ENCODE data around the gene THOC6. TPM values are rescaled to one million over a fixed set of nuclear protein-coding genes. Genes with fewer than 3 reads are reported as not detected.

THOC6 gene
- total RNA-seq, 1 donor, result 8.9 TPM

- no peak overlapping the region for H3K4me3 ChIP-seq (ENCODE audit: low read length)
- H3K4me1 ChIP-seq (ENCODE audit: insufficient read depth, low read length), result peaks cover 43% of the 10 kb centered on the region
- H3K27me3 ChIP-seq (ENCODE audit: insufficient read depth, low read length), result peaks cover 49% of the 10 kb centered on the region
- H3K9me3 ChIP-seq (ENCODE audit: low read depth, low read length), result no peaks in the 10 kb centered on the region
Measured at GRCh38 chr16:3028716-3029319, 5.0 kb downstream of the THOC6 start.

GRCh38 chr16:3029491-3030221 is 5.8 kb downstream of the THOC6 start:
- Histone ChIP-seq H3K4me3 (ENCODE audit: low read length) (no peak overlapping the region), H3K27me3 (ENCODE audit: insufficient read depth, low read length) (peaks cover 53% of the 10 kb centered on the region), H3K4me1 (ENCODE audit: insufficient read depth, low read length) (peaks cover 37% of the 10 kb centered on the region), H3K9me3 (ENCODE audit: low read depth, low read length) (no peaks in the 10 kb centered on the region)

GRCh38 chr16:3030222-3031212 is 6.7 kb downstream of the THOC6 start:
- Histone ChIP-seq H3K27me3 (ENCODE audit: insufficient read depth, low read length) (peaks cover 59% of the 10 kb centered on the region), H3K4me3 (ENCODE audit: low read length) (no peak overlapping the region), H3K4me1 (ENCODE audit: insufficient read depth, low read length) (peaks cover 29% of the 10 kb centered on the region), H3K9me3 (ENCODE audit: low read depth, low read length) (no peaks in the 10 kb centered on the region)

GRCh38 chr16:3032624-3033023 is 8.8 kb downstream of the THOC6 start:
- Histone ChIP-seq H3K27me3 (ENCODE audit: insufficient read depth, low read length) (peaks cover 77% of the 10 kb centered on the region), H3K4me3 (ENCODE audit: low read length) (no peak overlapping the region), H3K4me1 (ENCODE audit: insufficient read depth, low read length) (peaks cover 34% of the 10 kb centered on the region), H3K9me3 (ENCODE audit: low read depth, low read length) (no peaks in the 10 kb centered on the region)

- peaks cover 72% of the 10 kb centered on the region for H3K27me3 ChIP-seq (ENCODE audit: insufficient read depth, low read length)
- H3K9me3 ChIP-seq (ENCODE audit: low read depth, low read length), result no peaks in the 10 kb centered on the region
- H3K4me3 ChIP-seq (ENCODE audit: low read length), result no peak overlapping the region
- H3K4me1 ChIP-seq (ENCODE audit: insufficient read depth, low read length), result peaks cover 10% of the 10 kb centered on the region
Measured at GRCh38 chr16:3035289-3035971, 11.6 kb downstream of the THOC6 start.

GRCh38 chr16:3035972-3036725 is 12.3 kb downstream of the THOC6 start:
- Histone ChIP-seq H3K27me3 (ENCODE audit: insufficient read depth, low read length) (peaks cover 64% of the 10 kb centered on the region), H3K4me1 (ENCODE audit: insufficient read depth, low read length) (peaks cover 10% of the 10 kb centered on the region), H3K9me3 (ENCODE audit: low read depth, low read length) (no peaks in the 10 kb centered on the region), H3K4me3 (ENCODE audit: low read length) (no peak overlapping the region)

GRCh38 chr16:3036726-3037315 is 13.0 kb downstream of the THOC6 start, which contains the start of gene BICDL2:
BICDL2 (minus strand) TSS chr16:3036944; CDS start chr16:3035496, 1,448 bp downstream.
- Histone ChIP-seq H3K4me3 (ENCODE audit: low read length) (no peak within 1 kb of the TSS), H3K4me1 (ENCODE audit: insufficient read depth, low read length) (peaks cover 10% of the 10 kb centered on the region), H3K27me3 (ENCODE audit: insufficient read depth, low read length) (peaks cover 61% of the 10 kb centered on the region), H3K9me3 (ENCODE audit: low read depth, low read length) (no peaks in the 10 kb centered on the region)

GRCh38 chr16:3038256-3038655 is 14.4 kb downstream of the THOC6 start:
- peaks cover 15% of the 10 kb centered on the region for H3K4me1 ChIP-seq (ENCODE audit: insufficient read depth, low read length)
- H3K27me3 ChIP-seq (ENCODE audit: insufficient read depth, low read length), result peaks cover 49% of the 10 kb centered on the region
- H3K9me3 ChIP-seq (ENCODE audit: low read depth, low read length), result no peaks in the 10 kb centered on the region
- no peak overlapping the region for H3K4me3 ChIP-seq (ENCODE audit: low read length)

GRCh38 chr16:3038896-3039295 is 15.1 kb downstream of the THOC6 start:
- Histone ChIP-seq H3K27me3 (ENCODE audit: insufficient read depth, low read length) (peaks cover 49% of the 10 kb centered on the region), H3K9me3 (ENCODE audit: low read depth, low read length) (no peaks in the 10 kb centered on the region), H3K4me3 (ENCODE audit: low read length) (no peak overlapping the region), H3K4me1 (ENCODE audit: insufficient read depth, low read length) (peaks cover 17% of the 10 kb centered on the region)

GRCh38 chr16:3042376-3042775 is 18.5 kb downstream of the THOC6 start:
- Histone ChIP-seq H3K9me3 (ENCODE audit: low read depth, low read length) (no peaks in the 10 kb centered on the region), H3K4me1 (ENCODE audit: insufficient read depth, low read length) (peaks cover 38% of the 10 kb centered on the region), H3K4me3 (ENCODE audit: low read length) (no peak overlapping the region), H3K27me3 (ENCODE audit: insufficient read depth, low read length) (peaks cover 36% of the 10 kb centered on the region)

GRCh38 chr16:3044708-3045107 is 20.9 kb downstream of the THOC6 start:
- Histone ChIP-seq H3K4me3 (ENCODE audit: low read length) (no peak overlapping the region), H3K9me3 (ENCODE audit: low read depth, low read length) (no peaks in the 10 kb centered on the region), H3K4me1 (ENCODE audit: insufficient read depth, low read length) (peaks cover 61% of the 10 kb centered on the region), H3K27me3 (ENCODE audit: insufficient read depth, low read length) (peaks cover 21% of the 10 kb centered on the region)

GRCh38 chr16:3045758-3046640 is 22.2 kb downstream of the THOC6 start, which contains the start of gene MMP25:
MMP25 (plus strand) TSS chr16:3046561; CDS start chr16:3046918, 357 bp downstream.
- H3K4me1 ChIP-seq (ENCODE audit: insufficient read depth, low read length), result peaks cover 74% of the 10 kb centered on the region
- no peaks in the 10 kb centered on the region for H3K9me3 ChIP-seq (ENCODE audit: low read depth, low read length)
- peaks cover 21% of the 10 kb centered on the region for H3K27me3 ChIP-seq (ENCODE audit: insufficient read depth, low read length)
- H3K4me3 ChIP-seq (ENCODE audit: low read length), result peak within 1 kb of the TSS; percentile 41
